Naive thymus-derived CD8-positive, alpha-beta T cell (primary cell): ENCODE measurements around the gene KIRREL3. TPM values are rescaled to one million over a fixed set of nuclear protein-coding genes. Genes with fewer than 3 reads are reported as not detected.
"Not testable (repeated sequence)": the region's sequence is repeated elsewhere in the genome, so short reads cannot be mapped to it uniquely, and the experiment has no call there.

Experiments
- ATAC-seq, 2 donors: fragments of 150-1000 bp; cut with Tn5 transposase in 1 of 2; sonication (Bioruptor Pico), chemical (Tn5 transposase) in 1 of 2; 1 replicate in 1 of 2; 2 replicates in 1 of 2; pipeline ENCODE4 v1.10.0; 2021; ENCODE audit warnings: mild to moderate bottlenecking in 2 of 2, moderate library complexity in 2 of 2
- POLR2A ChIA-PET: fragments of 350-600 bp; sonication (Branson Sonifier 250); formaldehyde crosslinking; loops from one replicate; lab custom pipeline; 2021; ENCODE audit warnings: antibody characterized with exemption; lab: Charles Lee
- DNase-seq, 10 donors: peaks; one replicate each; pipeline versions ENCODE4 v3.0.0 to v3.0.0-alpha.2; 2020 to 2022
- H3K27ac Mint-ChIP-seq, 10 donors: one replicate each; pipeline ENCODE4 v1.8.0; 2020 to 2022; ENCODE audit warnings: mild to moderate bottlenecking in 10 of 10, mixed read lengths in 10 of 10, moderate library complexity in 4 of 10, inconsistent platforms in 1 of 10
- H3K27me3 Mint-ChIP-seq, 5 donors: one replicate each; pipeline ENCODE4 v1.8.0; 2021 to 2022; ENCODE audit warnings: mixed read lengths in 5 of 5
- H3K36me3 Mint-ChIP-seq, 3 donors: one replicate each; pipeline ENCODE4 v1.8.0; 2020 to 2022; ENCODE audit warnings: mixed read lengths in 3 of 3, mild to moderate bottlenecking in 2 of 3, inconsistent platforms in 1 of 3
- H3K4me1 Mint-ChIP-seq, 4 donors: one replicate each; pipeline ENCODE4 v1.8.0; 2021 to 2022; ENCODE audit warnings: mixed read lengths in 4 of 4
- H3K4me3 Mint-ChIP-seq, 10 donors: one replicate each; pipeline ENCODE4 v1.8.0; 2020 to 2022; ENCODE audit warnings: mild to moderate bottlenecking in 10 of 10, mixed read lengths in 10 of 10, moderate library complexity in 6 of 10, inconsistent platforms in 1 of 10
- H3K9me3 Mint-ChIP-seq, 9 donors: one replicate each; pipeline ENCODE4 v1.8.0; 2020 to 2022; ENCODE audit warnings: mixed read lengths in 9 of 9, mild to moderate bottlenecking in 3 of 9, inconsistent platforms in 1 of 9, moderate library complexity in 1 of 9
- polyA plus RNA-seq, 3 donors: library from polyadenylated mRNA; unstranded; fragments of 300-500 nt; fragmentation: Illumina TruSeq; gene quantifications; one replicate each; pipeline ENCODE4 v1.2.3, GENCODE V29; 2021
- total RNA-seq, 8 experiments: library from RNA in 2 of 8; stranded (reverse) in 2 of 8; gene quantifications; one replicate each; pipeline ENCODE4 v1.2.3 and lab custom pipeline; 2021 to 2026

Gene KIRREL3
- total and polyA plus RNA-seq, 5 experiments from 2014 or later: not detected

DNA sequence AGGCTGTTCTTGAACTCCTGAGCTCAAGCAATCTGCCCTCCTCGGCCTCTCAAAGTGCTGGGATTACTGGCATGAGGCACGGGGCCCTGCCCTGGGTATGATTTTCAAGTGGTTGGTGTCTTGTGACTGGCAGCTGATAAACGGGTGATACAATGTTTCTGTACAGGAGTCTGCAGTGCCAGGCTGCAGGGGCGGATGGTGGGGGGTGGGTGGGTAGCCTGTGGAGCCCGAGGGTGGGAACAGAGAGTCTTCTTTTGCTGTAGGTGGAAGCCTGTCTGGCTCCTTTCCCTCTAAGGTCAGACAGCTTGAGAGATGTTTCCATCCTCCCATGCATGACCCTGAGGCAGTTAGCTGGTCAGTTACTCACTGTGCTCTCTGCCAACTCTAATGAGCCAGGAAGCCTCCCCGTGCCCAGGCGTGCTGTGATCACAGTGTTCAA, 605.9 kb downstream of the KIRREL3 start:
- not testable (repeated sequence) for H3K36me3 Mint-ChIP-seq, H3K4me3 Mint-ChIP-seq

DNA sequence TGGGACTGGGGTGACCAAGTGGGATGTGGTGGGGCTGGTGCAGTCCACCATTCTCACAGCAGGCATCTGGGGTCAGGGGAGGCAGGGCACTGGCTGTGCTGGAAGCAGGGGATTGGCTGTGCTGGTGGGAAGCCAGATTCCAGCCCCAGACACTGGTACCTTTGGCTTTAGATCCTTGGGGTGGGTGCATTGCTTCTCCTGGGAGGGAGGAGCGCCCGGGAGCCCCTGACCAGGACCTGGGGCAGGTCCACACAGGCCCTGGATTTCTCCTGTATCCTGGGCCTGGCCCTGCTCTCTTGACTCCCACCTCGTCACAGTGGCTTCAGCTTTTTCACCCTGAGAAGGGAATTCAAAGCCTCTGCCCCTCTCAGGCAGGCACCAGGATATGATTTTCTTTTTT, 606.5 kb downstream of the KIRREL3 start:
- H3K9me3 Mint-ChIP-seq: no peaks in the 10 kb centered on the region

More for the DNA sequence above, 605.9 kb downstream of the KIRREL3 start:
- H3K4me1 Mint-ChIP-seq: peaks cover 0 to 15% (median 5%) of the 10 kb centered on the region in 4 donors
- DNase-seq, H3K27ac Mint-ChIP-seq, H3K27me3 Mint-ChIP-seq, H3K9me3 Mint-ChIP-seq, POLR2A ChIA-PET, ATAC-seq: not testable (repeated sequence)

DNA sequence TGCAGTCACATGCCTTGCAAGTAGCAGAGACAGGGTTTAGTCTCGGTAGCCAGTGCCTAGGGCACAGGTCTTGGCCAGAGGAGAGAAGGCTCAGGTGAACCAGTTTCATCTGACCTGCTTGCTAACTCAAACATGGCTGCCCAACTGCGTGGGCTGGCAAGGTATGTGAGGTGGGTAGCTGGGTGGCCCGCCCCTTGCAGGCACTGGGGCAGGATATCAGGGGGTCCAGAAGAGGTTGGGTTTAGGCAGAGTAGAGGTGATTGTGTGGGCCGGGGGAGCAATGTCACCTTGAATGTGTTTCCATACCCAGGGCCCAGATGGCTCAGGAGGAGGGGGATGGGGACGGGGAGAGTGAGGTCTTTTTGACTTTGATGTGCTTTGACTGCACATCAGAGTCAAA, 607.4 kb downstream of the KIRREL3 start:
- no peaks in the 10 kb centered on the region for H3K27me3 Mint-ChIP-seq
- DNase-seq (no peak), ATAC-seq (no peak)
- peaks cover 0 to 15% (median 5%) of the 10 kb centered on the region in 4 donors for H3K4me1 Mint-ChIP-seq
- H3K4me3 Mint-ChIP-seq: no peak overlapping the region
- no peaks in the 10 kb centered on the region for H3K9me3 Mint-ChIP-seq
- POLR2A ChIA-PET: no interaction called here
- H3K36me3 Mint-ChIP-seq: no peaks in the 10 kb centered on the region
- no peak overlapping the region for H3K27ac Mint-ChIP-seq

More for the DNA sequence above, 606.5 kb downstream of the KIRREL3 start:
- ATAC-seq (no peak), DNase-seq (no peak)
- Mint-ChIP-seq H3K36me3 (no peaks in the 10 kb centered on the region), H3K27ac (no peak overlapping the region), H3K4me3 (no peak overlapping the region), H3K27me3 (no peaks in the 10 kb centered on the region), H3K4me1 (peaks cover 0 to 15% (median 5%) of the 10 kb centered on the region in 4 donors)
- POLR2A ChIA-PET: no interaction called here

GRCh38 chr11:126392633-126393013, 607.9 kb downstream of the KIRREL3 start:
- ATAC-seq: no peak
- POLR2A ChIA-PET: no interaction called here
- peak overlapping the region in 3 of 10 donors; percentile 23 to 35 (median 23) for H3K27ac Mint-ChIP-seq

DNA sequence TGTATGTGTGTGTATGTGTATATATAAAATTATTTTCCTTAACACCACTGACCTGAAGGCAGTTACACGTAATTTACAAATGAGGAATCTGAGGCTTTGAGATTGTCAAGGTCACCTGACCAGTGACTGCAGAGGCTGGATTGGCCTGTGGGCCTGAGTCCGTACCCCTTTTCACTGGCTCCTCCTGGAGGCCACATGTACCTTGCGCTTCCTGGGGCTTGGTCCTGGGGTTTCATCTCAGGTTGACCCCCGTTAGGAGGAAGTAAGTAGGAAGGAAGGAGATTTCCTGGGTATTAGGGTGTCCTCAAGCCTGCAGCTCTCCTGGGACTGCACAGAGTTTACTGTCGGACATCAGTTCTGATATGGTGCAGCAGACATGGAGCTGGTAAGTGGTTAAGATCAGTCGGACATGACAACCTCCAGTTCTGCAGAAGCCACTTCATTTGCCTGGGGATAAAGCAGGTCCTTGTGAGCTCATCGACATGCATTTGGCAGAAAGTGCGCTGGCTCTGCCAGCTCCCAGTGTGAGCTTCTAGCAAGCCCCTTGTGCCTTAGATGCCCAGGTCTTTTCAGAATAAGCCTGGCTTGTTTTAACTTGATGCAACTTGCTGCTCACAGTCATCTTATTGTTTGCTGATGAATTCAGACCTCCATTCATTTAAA, 608.5 kb downstream of the KIRREL3 start:
- ATAC-seq: no peak
- POLR2A ChIA-PET: no interaction called here
- peak overlapping the region in 1 of 10 donors; percentile 23 for H3K27ac Mint-ChIP-seq
- no peaks in the 10 kb centered on the region for H3K9me3 Mint-ChIP-seq
- H3K4me1 Mint-ChIP-seq: peaks cover 0 to 17% (median 5%) of the 10 kb centered on the region in 4 donors
- no peaks in the 10 kb centered on the region for H3K27me3 Mint-ChIP-seq
- H3K4me3 Mint-ChIP-seq: no peak overlapping the region
- no peak for DNase-seq
- H3K36me3 Mint-ChIP-seq: no peaks in the 10 kb centered on the region

More at GRCh38 chr11:126392633-126393013, 607.9 kb downstream of the KIRREL3 start:
- Mint-ChIP-seq H3K36me3 (no peaks in the 10 kb centered on the region), H3K4me3 (peak overlapping the region in 1 of 10 donors; percentile 36), H3K27me3 (no peaks in the 10 kb centered on the region), H3K9me3 (no peaks in the 10 kb centered on the region), H3K4me1 (peaks cover 0 to 15% (median 5%) of the 10 kb centered on the region in 4 donors)
- no peak for DNase-seq

- Mint-ChIP-seq H3K4me1 (peaks cover 0 to 22% (median 5%) of the 10 kb centered on the region in 4 donors), H3K36me3 (no peaks in the 10 kb centered on the region), H3K27me3 (no peaks in the 10 kb centered on the region), H3K4me3 (no peak overlapping the region), H3K27ac (no peak overlapping the region), H3K9me3 (no peaks in the 10 kb centered on the region)
- no peak for DNase-seq
- no peak for ATAC-seq
- POLR2A ChIA-PET: no interaction called here
Measured at GRCh38 chr11:126391286-126391954, 609.1 kb downstream of the KIRREL3 start.

DNA sequence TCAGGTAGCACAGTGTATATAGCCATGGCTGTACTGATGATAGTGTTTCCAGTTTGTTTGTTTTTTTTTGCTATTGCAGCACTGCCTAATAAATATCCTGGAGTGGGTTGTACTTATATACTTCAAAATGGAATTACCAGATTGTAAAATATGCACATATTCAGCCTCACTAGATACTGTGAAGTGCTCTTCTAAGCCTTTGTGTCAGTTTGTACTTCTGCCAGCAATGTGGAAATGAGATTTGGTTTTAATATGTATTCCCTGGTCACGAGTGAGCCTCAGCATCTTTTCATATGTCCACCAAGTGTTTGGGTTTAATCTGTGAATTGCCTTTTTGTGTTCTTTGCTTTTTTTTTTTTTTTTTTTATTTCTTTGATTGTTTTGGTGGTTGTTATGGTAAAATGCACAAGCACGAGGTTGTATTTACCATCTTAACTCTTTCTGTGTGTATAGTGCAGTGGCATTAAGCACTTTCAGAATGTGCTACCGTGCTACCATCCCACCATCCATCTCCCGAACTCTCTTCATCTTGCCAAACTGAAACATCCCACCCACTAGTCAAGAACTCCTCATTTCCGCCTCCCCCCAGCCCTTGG, 610.2 kb downstream of the KIRREL3 start:
- peaks cover 0 to 28% (median 5%) of the 10 kb centered on the region in 4 donors for H3K4me1 Mint-ChIP-seq
- no peak for DNase-seq
- POLR2A ChIA-PET: no interaction called here
- no peaks in the 10 kb centered on the region for H3K9me3 Mint-ChIP-seq
- no peak for ATAC-seq
- no peak overlapping the region for H3K4me3 Mint-ChIP-seq
- no peaks in the 10 kb centered on the region for H3K27me3 Mint-ChIP-seq
- H3K36me3 Mint-ChIP-seq: no peaks in the 10 kb centered on the region
- H3K27ac Mint-ChIP-seq: no peak overlapping the region

DNA sequence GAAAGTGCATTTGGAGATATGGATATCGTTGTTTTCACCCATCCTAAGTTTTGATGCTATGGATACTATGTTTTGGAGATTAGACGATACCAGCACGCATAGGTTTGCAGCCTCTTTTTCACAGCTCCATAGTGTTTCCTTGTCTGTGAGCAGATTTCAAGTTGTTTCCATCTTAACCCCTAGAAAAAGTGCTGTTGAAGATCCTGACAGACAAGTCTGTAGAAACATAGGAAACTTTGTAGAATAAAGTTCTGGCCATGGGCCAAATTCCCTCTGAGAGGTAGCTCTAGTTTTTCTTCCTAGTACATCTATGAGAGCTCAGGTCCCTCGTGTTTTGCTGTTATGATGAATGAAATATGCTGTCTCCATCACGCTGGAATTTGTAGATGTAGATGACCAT, 612.7 kb downstream of the KIRREL3 start:
- Mint-ChIP-seq H3K27ac (no peak overlapping the region), H3K27me3 (no peaks in the 10 kb centered on the region), H3K4me1 (peaks cover 0 to 29% (median 5%) of the 10 kb centered on the region in 4 donors), H3K9me3 (no peaks in the 10 kb centered on the region), H3K36me3 (no peaks in the 10 kb centered on the region), H3K4me3 (no peak overlapping the region)
- ATAC-seq (no peak), DNase-seq (no peak)
- POLR2A ChIA-PET: no interaction called here

DNA sequence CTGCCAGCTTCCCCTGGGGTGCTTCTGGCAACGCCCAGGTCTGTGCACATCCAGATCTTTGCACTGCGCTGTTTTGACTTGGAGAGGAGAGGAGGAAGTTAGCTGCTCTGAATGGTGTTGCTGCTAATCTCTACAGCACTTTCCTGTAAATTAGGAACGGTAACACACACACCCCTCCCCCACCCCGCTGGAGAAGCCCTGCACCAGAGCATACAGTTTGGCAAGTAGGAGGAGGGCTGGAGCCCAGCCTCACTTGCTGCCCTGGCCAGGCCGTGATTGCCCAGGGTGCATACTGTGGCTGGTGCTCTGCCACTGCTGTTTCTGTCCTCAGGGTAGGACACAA, 613.9 kb downstream of the KIRREL3 start:
- not testable (repeated sequence) for H3K27me3 Mint-ChIP-seq
- H3K27ac Mint-ChIP-seq: peak overlapping the region in 2 of 10 donors; percentile 11 to 63

DNA sequence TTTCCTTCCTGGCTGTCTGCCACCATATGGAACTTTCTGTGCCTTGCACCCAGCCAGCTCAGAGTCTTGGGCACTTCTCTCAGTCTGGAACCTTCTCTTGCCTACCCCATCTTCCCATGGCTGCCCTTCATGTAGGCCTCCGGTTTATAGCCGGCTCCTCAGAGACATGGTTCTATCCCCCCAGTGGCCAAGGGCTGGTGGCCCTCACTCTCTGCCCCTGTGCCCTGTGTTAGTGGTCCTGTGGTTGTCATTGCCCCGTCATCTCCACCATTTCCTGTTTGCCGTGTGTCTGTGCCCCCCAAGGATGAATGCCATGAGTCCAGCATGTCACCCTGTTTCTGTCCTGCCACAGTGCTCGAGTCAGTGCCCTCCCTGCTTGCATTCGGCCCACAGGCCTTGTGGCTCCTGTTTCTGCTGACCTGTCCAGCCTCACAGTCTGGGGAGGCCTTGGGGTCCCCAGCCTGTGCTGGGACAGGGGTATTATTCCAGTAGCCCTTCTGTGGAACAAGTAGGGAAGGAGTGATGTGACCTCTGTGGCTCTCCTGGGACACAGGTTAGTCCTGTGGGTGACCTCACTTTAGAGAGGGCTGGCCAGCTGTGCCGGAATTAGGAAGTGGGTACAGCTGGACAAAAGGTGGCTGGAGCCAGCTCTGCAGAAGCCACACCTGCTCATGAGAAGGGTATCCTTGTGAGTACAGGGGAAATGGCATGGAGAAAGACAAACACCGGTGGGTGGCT, 614.4 kb downstream of the KIRREL3 start:
- POLR2A ChIA-PET: no interaction called here
- H3K9me3 Mint-ChIP-seq: no peaks in the 10 kb centered on the region
- H3K4me1 Mint-ChIP-seq: peaks cover 0 to 15% (median under 1%) of the 10 kb centered on the region in 4 donors
- no peak for ATAC-seq
- H3K36me3 Mint-ChIP-seq: no peaks in the 10 kb centered on the region
- DNase-seq: no peak
- H3K27ac Mint-ChIP-seq: peak overlapping the region in 1 of 10 donors; percentile 11
- H3K27me3 Mint-ChIP-seq: no peaks in the 10 kb centered on the region
- no peak overlapping the region for H3K4me3 Mint-ChIP-seq

More for the DNA sequence above, 613.9 kb downstream of the KIRREL3 start:
- ATAC-seq, DNase-seq, H3K4me3 Mint-ChIP-seq, H3K36me3 Mint-ChIP-seq, POLR2A ChIA-PET, H3K9me3 Mint-ChIP-seq: not testable (repeated sequence)
- H3K4me1 Mint-ChIP-seq: peaks cover 0 to 19% (median under 1%) of the 10 kb centered on the region in 4 donors

- POLR2A ChIA-PET: no interaction called here
- Mint-ChIP-seq H3K27ac (no peak overlapping the region), H3K4me1 (peaks cover 0 to 14% (median 0%) of the 10 kb centered on the region in 4 donors), H3K27me3 (no peaks in the 10 kb centered on the region), H3K9me3 (no peaks in the 10 kb centered on the region), H3K36me3 (no peaks in the 10 kb centered on the region), H3K4me3 (no peak overlapping the region)
- ATAC-seq (no peak), DNase-seq (no peak)
Measured at GRCh38 chr11:126384449-126385070, 616.0 kb downstream of the KIRREL3 start.
